HG03135 (cell line): Measurements from ENCODE around the gene LCLAT1.

Source experiments
- ATAC-seq: cut with Tn5 transposase; IDR thresholded peaks from one replicate; pipeline ENCODE4 v1.9.1; 2021; ENCODE audit warnings: mild to moderate bottlenecking, moderate library complexity; ENCODE audit not compliant: unreplicated experiment

Gene LCLAT1

GRCh38 chr2:30422444-30423040 is 24.5 kb upstream of the LCLAT1 start:
- peak; percentile 57 for ATAC-seq

- no peak for ATAC-seq
Observed at GRCh38 chr2:30424231-30424630, 22.8 kb upstream of the LCLAT1 start.

DNA sequence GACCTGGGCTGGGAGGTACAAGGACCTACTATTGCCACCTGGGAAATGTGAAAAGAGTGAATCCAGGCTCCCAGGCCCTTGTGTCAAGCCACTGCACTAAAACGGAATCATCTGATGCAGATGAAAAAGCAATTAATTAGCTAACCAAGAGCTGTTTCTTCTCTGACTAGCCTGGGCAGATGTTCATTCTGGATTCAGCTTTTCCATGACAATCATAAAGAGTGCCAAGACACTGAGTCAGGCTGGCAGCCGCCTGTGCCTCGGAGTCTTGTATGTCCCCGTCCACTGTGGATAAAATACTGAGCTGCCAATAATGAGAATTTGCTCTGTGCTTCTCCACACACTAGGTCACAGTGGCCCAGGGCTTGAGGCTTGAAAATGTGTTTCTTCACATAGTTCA is 21.7 kb upstream of the LCLAT1 start:
- ATAC-seq, result no peak

DNA sequence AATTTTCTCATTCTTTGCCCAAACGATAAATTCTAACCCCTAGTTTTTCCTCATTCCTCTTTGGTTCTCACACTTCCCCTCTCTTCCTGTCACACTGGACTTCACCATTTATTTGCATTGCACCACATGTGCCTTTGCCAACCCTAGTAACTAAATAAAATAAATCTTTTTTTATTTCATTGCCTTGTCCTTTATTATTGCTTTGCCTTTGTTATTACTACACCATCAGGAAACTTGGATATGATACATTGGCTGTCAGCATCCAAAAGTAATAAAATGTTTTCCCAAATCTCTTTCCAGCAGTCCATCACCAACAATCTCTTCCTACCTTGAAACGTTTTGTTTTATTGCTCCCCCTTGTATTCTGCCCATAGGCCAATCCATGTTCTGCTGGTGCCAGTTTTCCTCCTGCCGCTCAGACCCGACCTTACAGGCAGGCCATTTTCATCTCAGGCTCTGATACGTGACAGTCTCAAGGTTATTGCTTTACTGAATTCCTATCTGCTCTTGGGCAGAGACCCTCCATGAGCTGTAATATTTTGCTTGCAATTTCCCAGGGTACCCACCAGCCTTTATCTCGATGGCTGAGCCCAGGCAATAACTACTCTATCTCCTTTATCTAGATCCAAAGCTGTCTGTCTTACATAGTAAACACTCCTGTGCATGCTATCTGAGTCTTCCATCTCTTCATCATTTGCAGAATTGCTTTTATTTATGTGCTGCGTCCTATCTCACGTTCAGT is 19.3 kb upstream of the LCLAT1 start:
- no peak for ATAC-seq

GRCh38 chr2:30428348-30428662 is 18.7 kb upstream of the LCLAT1 start:
- no peak for ATAC-seq

DNA sequence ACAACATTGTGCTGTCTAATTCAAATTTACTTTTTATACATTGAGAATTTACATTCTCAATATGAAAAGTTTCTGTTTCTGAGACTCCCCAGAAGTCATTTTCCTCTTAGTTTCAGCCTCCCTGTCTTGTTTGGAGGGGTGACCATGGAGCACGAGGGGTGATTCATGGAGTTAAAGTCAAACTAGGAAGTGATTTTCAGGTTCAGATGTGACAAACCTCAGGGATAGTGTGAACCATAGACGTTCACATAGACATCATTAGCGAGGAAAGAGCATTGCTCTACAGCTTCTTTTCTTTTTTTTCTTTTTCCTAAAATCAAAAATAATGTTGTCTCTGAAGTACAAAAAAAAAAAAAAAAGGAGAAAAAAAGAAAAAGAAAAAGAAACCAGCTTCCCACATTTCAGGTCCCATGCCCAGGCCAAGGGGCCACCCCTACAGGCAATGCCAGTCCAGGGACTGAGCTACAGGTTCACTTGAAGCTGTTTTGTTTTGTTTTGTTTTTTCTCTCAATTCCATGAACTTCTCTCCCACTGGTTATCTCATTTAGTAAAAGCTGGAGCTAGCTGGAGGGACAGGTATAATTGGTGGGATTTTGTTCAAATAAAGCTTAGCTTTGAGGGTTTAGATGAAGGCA is 18.1 kb upstream of the LCLAT1 start:
- no peak for ATAC-seq

- no peak for ATAC-seq
Observed at GRCh38 chr2:30433541-30434299, 13.3 kb upstream of the LCLAT1 start.

DNA sequence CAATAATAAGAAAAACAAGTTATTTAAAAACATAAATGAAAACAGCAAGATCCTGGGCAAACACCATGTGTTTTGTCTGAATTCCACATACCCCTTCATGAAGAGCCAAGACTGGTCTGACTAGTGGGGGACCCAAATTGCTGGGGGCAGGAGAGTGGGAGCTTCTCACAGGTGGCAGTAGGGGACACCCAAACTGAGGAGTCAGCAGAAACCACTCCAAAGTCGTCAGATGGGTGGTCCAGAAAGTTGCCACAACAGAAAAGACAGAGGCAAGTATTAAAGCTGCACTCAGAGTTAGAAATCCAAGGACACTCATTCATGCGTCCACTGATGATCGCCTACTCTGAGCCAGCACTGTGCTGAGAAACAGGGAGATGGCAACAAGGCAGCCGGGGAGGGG is 12.3 kb upstream of the LCLAT1 start:
- no peak for ATAC-seq

DNA sequence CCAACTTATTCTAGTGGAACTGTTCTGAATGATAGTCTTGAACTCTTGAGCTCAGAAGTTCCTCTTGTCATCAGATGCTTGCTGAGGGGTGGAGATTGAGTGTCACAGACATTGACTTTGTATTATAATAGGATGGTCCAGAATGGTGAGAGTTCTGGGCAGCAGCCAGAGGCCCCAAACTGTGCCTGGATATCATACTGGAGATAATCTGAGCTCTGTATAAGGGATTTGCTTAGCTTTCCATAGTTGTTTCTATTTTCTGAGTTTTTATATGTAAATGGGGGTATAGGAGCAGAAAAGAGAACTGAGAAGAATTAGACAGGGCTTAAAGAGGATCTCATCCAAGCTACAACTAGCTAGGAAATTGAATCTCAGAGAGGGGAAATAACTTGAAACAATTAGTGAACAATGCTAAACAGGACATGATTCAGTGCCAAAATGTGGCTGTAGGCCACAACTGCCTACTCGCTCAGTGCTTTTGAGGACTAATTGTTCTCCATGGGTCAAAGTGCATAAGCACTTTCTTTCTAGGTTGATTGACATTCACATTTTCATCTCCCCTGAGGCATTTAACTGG is 10.1 kb upstream of the LCLAT1 start:
- no peak for ATAC-seq

GRCh38 chr2:30437809-30438548 is 9.1 kb upstream of the LCLAT1 start:
- ATAC-seq, result no peak

DNA sequence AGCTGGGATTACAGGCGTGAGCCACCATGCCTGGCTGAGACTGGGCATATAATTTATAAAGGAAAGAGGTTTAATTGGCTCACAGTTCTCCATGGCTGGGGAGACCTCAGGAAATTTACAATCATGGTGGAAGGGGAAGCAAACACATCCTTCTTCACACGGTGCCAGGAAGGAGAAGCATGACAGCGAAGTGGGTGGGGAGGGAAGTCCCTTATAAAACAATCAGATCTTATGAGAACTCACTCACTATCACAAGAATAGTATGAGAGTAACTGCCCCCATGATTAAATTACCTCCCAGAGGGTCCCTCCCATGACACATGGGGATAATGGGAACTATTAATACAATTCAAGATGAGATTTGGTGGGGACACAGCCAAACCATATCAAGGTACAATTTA is 7.8 kb upstream of the LCLAT1 start:
- ATAC-seq, result no peak

GRCh38 chr2:30439879-30440278 is 7.2 kb upstream of the LCLAT1 start:
- no peak for ATAC-seq

GRCh38 chr2:30441023-30441422 is 6.0 kb upstream of the LCLAT1 start:
- ATAC-seq, result no peak

- no peak for ATAC-seq
Observed at GRCh38 chr2:30443081-30443480, 4.0 kb upstream of the LCLAT1 start.

DNA sequence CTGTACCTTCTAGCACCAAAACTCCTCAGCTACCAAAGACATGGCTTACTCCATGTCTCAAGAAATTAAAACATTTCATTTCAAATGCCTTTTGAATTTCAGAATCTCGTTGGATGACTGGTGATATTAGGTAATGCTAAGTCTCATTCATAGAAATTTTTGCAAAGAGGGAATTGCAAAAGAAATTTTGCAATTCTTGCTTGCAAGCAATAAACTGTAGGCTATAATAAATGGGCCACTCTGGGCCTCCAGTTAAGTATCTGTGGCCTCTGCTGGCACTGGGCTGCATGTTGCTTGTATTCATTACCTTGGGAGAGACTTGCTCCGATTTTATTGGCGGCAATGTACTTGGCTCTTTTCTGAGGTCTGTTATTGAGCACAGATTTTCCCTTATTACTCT is 2.8 kb upstream of the LCLAT1 start:
- no peak for ATAC-seq

- no peak for ATAC-seq
Observed at GRCh38 chr2:30445266-30445821, 1.7 kb upstream of the LCLAT1 start.

- peak; percentile 28 for ATAC-seq
Observed at GRCh38 chr2:30446602-30447148, 371 bp upstream of the LCLAT1 start.

- ATAC-seq, result no peak
Observed at GRCh38 chr2:30448308-30448707, 1.3 kb downstream of the LCLAT1 start.

DNA sequence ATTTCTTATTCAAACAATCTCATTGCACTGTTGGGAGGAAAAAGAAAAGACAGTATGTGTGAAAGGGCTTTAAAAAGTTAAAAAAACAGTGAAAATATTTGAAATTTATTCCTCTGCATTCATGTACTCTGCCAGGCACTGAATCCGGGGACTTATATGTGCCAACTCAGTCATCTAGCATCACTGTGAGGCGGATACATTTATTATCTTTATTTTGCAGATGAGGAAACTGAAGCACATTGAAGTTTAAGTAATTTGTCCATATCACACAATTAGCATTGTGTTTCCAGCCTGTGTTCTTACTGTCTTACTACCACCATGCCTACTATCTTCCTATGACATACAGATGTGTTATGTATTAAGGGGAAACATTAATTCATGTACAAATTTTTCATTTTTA is 1.8 kb downstream of the LCLAT1 start:
- no peak for ATAC-seq

- no peak for ATAC-seq
Observed at GRCh38 chr2:30450025-30450424, 3.0 kb downstream of the LCLAT1 start.
